HG02981 (cell line): ENCODE results near the gene DAB1.

Experiments used
- ATAC-seq: cut with Tn5 transposase; IDR thresholded peaks from one replicate; pipeline ENCODE4 v1.9.1; 2021; ENCODE audit warnings: mild to moderate bottlenecking, moderate library complexity; ENCODE audit not compliant: unreplicated experiment

Gene DAB1

DNA sequence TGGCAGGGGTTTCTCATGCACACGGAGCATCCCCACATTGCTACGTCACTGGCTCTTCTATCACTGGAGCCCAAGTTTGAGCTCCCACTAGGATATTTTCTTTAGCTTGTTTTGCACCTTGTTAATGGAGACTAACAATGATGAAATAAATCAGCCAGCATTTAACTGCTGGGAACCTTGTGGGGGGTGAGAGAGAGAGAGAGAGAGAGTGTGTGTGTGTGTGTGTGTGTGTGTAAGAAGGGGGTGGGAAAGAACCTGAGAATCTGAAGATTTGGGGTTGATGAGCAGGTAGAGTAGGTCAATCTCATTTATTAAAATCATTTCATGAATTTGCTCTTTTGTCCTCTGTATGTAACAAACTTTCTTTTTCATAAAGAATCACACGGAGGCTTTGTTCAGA lies 458.7 kb downstream of the DAB1 start:
- ATAC-seq: no peak

DNA sequence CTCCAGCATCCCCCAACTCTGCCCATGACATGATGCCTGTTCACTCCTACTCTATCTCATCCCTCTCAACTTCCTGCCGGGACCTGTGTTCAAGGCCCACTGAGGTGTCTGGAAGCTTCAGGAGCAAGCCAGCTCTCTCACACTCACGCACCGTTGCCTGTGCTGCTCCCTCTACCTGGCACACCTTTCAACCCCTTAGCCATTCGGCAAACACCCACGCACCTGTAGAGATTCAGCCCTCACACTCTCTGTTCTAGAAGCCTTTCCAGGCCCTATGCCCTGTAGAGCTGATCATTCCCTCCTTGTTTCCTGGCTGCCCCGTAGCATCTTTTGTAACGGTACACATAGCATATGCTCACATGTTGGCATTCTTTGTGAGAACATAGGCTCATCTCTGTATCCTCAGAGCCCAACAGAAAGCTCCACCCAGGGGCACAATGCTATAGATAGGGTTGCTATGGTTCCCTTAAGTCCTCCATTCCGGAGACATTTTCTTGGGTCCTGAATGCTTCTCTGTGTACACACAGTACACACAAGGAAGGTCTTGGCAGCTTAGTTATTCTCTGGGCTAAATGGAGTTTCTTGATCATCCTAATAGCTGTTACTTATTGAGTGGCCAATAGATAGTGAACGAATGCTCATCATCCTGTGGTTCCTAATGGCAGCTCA lies 459.4 kb downstream of the DAB1 start:
- ATAC-seq: no peak

- no peak for ATAC-seq
These were observed 460.2 kb downstream of the DAB1 start for GRCh38 chr1:56963667-56964066.

- ATAC-seq: no peak
These were observed 462.4 kb downstream of the DAB1 start for GRCh38 chr1:56961426-56961825.

- no peak for ATAC-seq
These were observed 465.3 kb downstream of the DAB1 start for GRCh38 chr1:56958526-56958925.

DNA sequence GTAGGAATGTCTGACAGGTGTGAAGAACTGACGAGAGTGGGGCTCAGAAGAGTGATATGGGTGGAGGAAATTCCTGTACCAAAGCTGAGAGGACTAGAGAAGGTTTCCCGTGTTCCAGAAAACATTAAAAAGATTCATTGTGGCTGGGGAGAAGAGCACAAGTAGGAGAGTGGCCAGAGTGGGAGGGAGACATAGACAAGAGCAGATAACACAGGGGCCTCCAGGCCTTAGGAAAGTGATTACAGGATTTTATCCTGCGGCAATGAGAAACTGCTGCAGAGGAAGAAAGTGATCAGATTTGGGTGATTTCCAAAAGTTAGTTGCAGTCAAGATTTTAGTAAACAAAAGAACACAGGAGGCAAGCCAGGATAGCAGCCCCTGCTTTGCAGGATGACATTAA lies 465.9 kb downstream of the DAB1 start:
- ATAC-seq: no peak

DNA sequence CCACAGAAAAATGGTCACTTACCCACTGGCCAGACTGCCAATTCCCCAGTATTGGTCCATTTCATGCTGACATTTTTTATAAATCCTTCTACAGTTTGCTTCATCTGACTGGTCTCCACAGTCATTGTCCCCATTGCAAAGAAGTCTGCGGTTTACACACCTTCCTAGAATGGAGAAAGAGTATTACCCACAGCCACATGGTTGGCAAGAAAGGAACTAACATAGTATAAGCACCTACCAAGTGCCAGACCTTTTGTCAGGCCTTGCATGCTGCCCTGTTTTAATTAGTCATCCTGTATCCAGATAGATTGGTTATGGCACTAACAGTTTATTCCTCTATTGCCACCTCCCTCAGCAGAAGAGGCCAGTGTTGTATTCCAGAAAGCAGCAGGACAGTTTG lies 469.2 kb downstream of the DAB1 start:
- ATAC-seq: no peak

GRCh38 chr1:56953386-56953785 lies 470.5 kb downstream of the DAB1 start:
- ATAC-seq: no peak

- ATAC-seq: no peak
These were observed 471.4 kb downstream of the DAB1 start for GRCh38 chr1:56952501-56952900.

GRCh38 chr1:56948403-56949023 lies 475.3 kb downstream of the DAB1 start:
- no peak for ATAC-seq
